Keratinocyte (primary cell): Measurements from ENCODE around the gene MLEC. TPM values are rescaled to one million over a fixed set of nuclear protein-coding genes. Genes with fewer than 3 reads are reported as not detected.

Experiments used
- DNase-seq: peaks from one replicate; pipeline ENCODE4 v3.0.0-alpha.2; 2011; ENCODE audit warnings: low read depth, missing footprints, low spot score
- FAIRE-seq: peaks from 2 replicates; lab custom pipeline; 2011; peaks lifted over from hg19 to GRCh38; lab: Jason Lieb, UNC
- H2AFZ ChIP-seq: 2 replicates; pipeline ENCODE4 v1.6.0; 2012; ENCODE audit warnings: low read length, control low read depth, inconsistent platforms; ENCODE audit not compliant: control insufficient read depth
- H3K27ac ChIP-seq: 2 replicates; pipeline ENCODE4 v1.5.1; 2011; ENCODE audit warnings: low read length; ENCODE audit not compliant: control insufficient read depth, insufficient read depth
- H3K27me3 ChIP-seq: 3 replicates; pipeline ENCODE4 v1.6.0; 2011; ENCODE audit warnings: low read length; ENCODE audit not compliant: control insufficient read depth, insufficient read depth; ENCODE audit errors: extremely low read depth
- H3K36me3 ChIP-seq, 2 experiments: 2 replicates in 1 of 2; 3 replicates in 1 of 2; pipeline ENCODE4 v1.5.1; 2011; ENCODE audit warnings: low read length in 2 of 2, mild to moderate bottlenecking in 1 of 2; ENCODE audit not compliant: control insufficient read depth in 2 of 2, insufficient read depth in 2 of 2; ENCODE audit errors: extremely low read depth in 1 of 2
- H3K4me1 ChIP-seq: 3 replicates; pipeline ENCODE4 v1.5.1; 2011; ENCODE audit warnings: low read length; ENCODE audit not compliant: control insufficient read depth, insufficient read depth; ENCODE audit errors: extremely low read depth
- H3K4me2 ChIP-seq: 3 replicates; pipeline ENCODE4 v1.6.0; 2011; ENCODE audit warnings: low read depth, low read length; ENCODE audit not compliant: control insufficient read depth, insufficient read depth; ENCODE audit errors: extremely low read depth
- H3K4me3 ChIP-seq, 3 experiments: fragments of 200-600 bp in 1 of 3; sonication (generic) in 1 of 3; 2 replicates in 2 of 3; 3 replicates in 1 of 3; pipeline ENCODE4 v1.5.1; 2011 to 2016; ENCODE audit warnings: low read length in 3 of 3, mild to moderate bottlenecking in 3 of 3, control low read depth in 2 of 3, inconsistent platforms in 1 of 3, low read depth in 1 of 3, mixed read lengths in 1 of 3, mixed run types in 1 of 3, moderate library complexity in 1 of 3; ENCODE audit not compliant: control insufficient read depth in 2 of 3, insufficient read depth in 2 of 3; ENCODE audit errors: extremely low read depth in 1 of 3
- H3K79me2 ChIP-seq: 2 replicates; pipeline ENCODE4 v1.6.0; 2012; ENCODE audit warnings: low read length; ENCODE audit not compliant: control insufficient read depth, insufficient read depth
- H3K9ac ChIP-seq: 3 replicates; pipeline ENCODE4 v1.6.0; 2011; ENCODE audit warnings: low read length; ENCODE audit not compliant: control insufficient read depth, insufficient read depth; ENCODE audit errors: extremely low read depth
- H3K9me1 ChIP-seq: 3 replicates; pipeline ENCODE4 v1.6.0; 2011; ENCODE audit warnings: low read length; ENCODE audit not compliant: control insufficient read depth, insufficient read depth; ENCODE audit errors: extremely low read depth
- H3K9me3 ChIP-seq: 2 replicates; pipeline ENCODE4 v1.5.1; 2012; ENCODE audit warnings: low read depth, low read length; ENCODE audit not compliant: control insufficient read depth
- H4K20me1 ChIP-seq: 3 replicates; pipeline ENCODE4 v1.6.0; 2011; ENCODE audit warnings: low read length; ENCODE audit not compliant: control insufficient read depth, insufficient read depth; ENCODE audit errors: extremely low read depth
- CTCF ChIP-seq, 3 experiments: IDR thresholded peaks in 1 of 3; conservative IDR thresholded peaks in 1 of 3; optimal IDR thresholded peaks in 1 of 3; 2 replicates in 2 of 3; 3 replicates in 1 of 3; pipeline versions ENCODE3 to v1.5.1; 2011; ENCODE audit warnings: low read length in 3 of 3, mild to moderate bottlenecking in 3 of 3, moderate library complexity in 2 of 3, control low read depth in 1 of 3, inconsistent platforms in 1 of 3; ENCODE audit not compliant: insufficient read depth in 2 of 3; ENCODE audit errors: extremely low read depth in 1 of 3
- EZH2 ChIP-seq: IDR thresholded peaks from one replicate; pipeline ENCODE4 v1.6.1; 2012; ENCODE audit warnings: inconsistent platforms, mild to moderate bottlenecking, low read length, moderate library complexity
- dilution Hi-C: fragments of 300-500 bp; cut with MboI; formaldehyde crosslinking; loops from one replicate; pipeline ENCODE4 v1.7.0; 2020; ENCODE audit warnings: low sequenced_read_pairs; ENCODE audit not compliant: extremely low pct_ligation_motif_present
- polyA plus RNA-seq, 5 experiments: library from polyadenylated mRNA; depleted of rRNA in 3 of 5; stranded (reverse) in 3 of 5; stranded (forward) in 1 of 5; unstranded in 1 of 5; fragments of >200 nt; gene quantifications; 1 replicate in 1 of 5; 2 replicates in 3 of 5; 3 replicates in 1 of 5; pipeline versions ENCODE4 v1.2.1 to v1.2.3, GENCODE V29; 2011 to 2012; ENCODE audit warnings: missing spikeins in 2 of 5, low read depth in 1 of 5, low replicate concordance in 1 of 5

The MLEC gene
- polyA plus RNA-seq, 1 donor (not counting 4 experiments of a cell fraction or from before 2014, with no cell fraction given): 65.2 TPM

DNA sequence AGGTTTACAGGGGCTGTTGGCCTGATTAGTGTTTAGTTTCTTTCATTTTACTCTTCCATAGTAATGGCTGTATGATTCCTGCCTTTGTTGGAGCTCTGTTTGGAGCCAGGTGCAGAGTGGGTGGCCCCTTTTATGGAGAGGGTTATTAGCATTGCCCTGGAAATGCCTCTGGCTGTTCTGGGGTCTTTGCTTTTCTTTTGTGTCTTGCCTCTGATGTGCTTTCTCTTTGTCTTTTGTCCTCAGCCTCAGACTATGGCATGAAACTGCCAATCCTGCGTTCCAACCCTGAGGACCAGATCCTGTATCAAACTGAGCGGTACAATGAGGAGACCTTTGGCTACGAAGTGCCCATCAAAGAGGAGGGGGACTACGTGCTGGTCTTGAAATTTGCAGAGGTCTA lies 6.9 kb downstream of the MLEC start:
- peaks cover 11% of the 10 kb centered on the region for H4K20me1 ChIP-seq

DNA sequence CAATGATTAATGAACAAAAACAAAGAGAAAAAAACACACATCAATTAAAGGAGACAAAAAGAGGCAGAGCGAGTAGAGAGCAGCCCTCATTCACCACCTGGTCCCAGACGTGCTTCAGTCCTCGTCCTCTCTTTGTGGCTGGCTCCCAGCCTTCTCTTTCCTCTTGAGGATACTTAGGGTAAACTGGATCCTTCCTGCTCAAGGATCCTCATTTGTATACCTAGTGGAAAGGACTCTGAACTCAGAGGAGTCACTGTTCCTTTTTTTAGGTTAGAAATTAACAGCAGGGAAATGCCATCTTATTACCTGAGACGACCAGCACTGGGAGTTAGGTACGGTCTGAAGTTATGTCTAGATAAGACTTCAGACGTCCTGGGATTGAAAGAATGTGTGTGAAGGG lies 9.7 kb downstream of the MLEC start:
- peaks cover 16% of the 10 kb centered on the region for H3K79me2 ChIP-seq
- no peak for TF ChIP-seq CTCF (optimal IDR thresholded peaks at IDR 0.05 in 1 of 3, IDR thresholded peaks at IDR 0.05 in 1 of 3, conservative IDR thresholded peaks at IDR 0.05 in 1 of 3; ENCODE audit: extremely low read depth in 1 of 3, insufficient read depth in 2 of 3, low read length in 3 of 3)
- TF ChIP-seq EZH2: no peak

More for the DNA sequence above, 6.9 kb downstream of the MLEC start:
- DNase-seq (no peak), FAIRE-seq (no peak)
- dilution Hi-C loops: no loop called here
- Histone ChIP-seq H3K9me3 (no peaks in the 10 kb centered on the region), H3K27ac (no peak overlapping the region), H2AFZ (no peak overlapping the region), H3K4me1 (peaks cover 11% of the 10 kb centered on the region), H3K36me3 (peaks cover 16 to 36% of the 10 kb centered on the region in 2 experiments), H3K9ac (no peak overlapping the region), H3K79me2 (peaks cover 44% of the 10 kb centered on the region), H3K4me3 (no peak overlapping the region), H3K9me1 (no peaks in the 10 kb centered on the region), H3K4me2 (no peak overlapping the region), H3K27me3 (no peaks in the 10 kb centered on the region)
- TF ChIP-seq EZH2 (no peak), CTCF (optimal IDR thresholded peaks at IDR 0.05 in 1 of 3, IDR thresholded peaks at IDR 0.05 in 1 of 3, conservative IDR thresholded peaks at IDR 0.05 in 1 of 3; ENCODE audit: extremely low read depth in 1 of 3, insufficient read depth in 2 of 3, low read length in 3 of 3) (no peak)

More for the DNA sequence above, 9.7 kb downstream of the MLEC start:
- H2AFZ ChIP-seq: no peak overlapping the region
- H3K4me2 ChIP-seq: no peak overlapping the region
- H3K27ac ChIP-seq: no peak overlapping the region
- DNase-seq (no peak), FAIRE-seq (no peak)
- peaks cover 32 to 36% of the 10 kb centered on the region in 2 experiments for H3K36me3 ChIP-seq
- H3K4me3 ChIP-seq: no peak overlapping the region
- no peak overlapping the region for H3K9ac ChIP-seq
- dilution Hi-C loops: no loop called here
- no peaks in the 10 kb centered on the region for H3K9me3 ChIP-seq
- no peaks in the 10 kb centered on the region for H3K27me3 ChIP-seq
- H3K4me1 ChIP-seq: no peaks in the 10 kb centered on the region
- H3K9me1 ChIP-seq: no peaks in the 10 kb centered on the region
- no peaks in the 10 kb centered on the region for H4K20me1 ChIP-seq
